Measurements from ENCODE around the gene ELMO1.

- TF ChIP-seq PKNOX1 (IDR thresholded peaks at IDR 0.05) (no peak), CTBP1 (IDR thresholded peaks at IDR 0.05; ENCODE audit: borderline replicate concordance) (no peak), HDGF (IDR thresholded peaks at IDR 0.05; ENCODE audit: borderline replicate concordance) (no peak), ELF4 (IDR thresholded peaks at IDR 0.05) (no peak), TARDBP (IDR thresholded peaks at IDR 0.05) (no peak), NFRKB (IDR thresholded peaks at IDR 0.05) (no peak), L3MBTL2 (conservative IDR thresholded peaks at IDR 0.05) (no peak), FOXK2 (IDR thresholded peaks at IDR 0.05) (no peak), ZNF384 (IDR thresholded peaks at IDR 0.05) (no peak), BHLHE40 (IDR thresholded peaks at IDR 0.05; ENCODE audit: borderline replicate concordance) (no peak)
Measured at GRCh38 chr7:37150180-37150579, 298.5 kb downstream of the ELMO1 start.
